Naive thymus-derived CD8-positive, alpha-beta T cell (primary cell): ENCODE measurements around the gene DDX5. TPM values are rescaled to one million over a fixed set of nuclear protein-coding genes. Genes with fewer than 3 reads are reported as not detected.
A peak's percentile ranks its signal among the peaks of the same experiment; 100 is the strongest.

Experiments
- ATAC-seq, 2 donors: fragments of 150-1000 bp; cut with Tn5 transposase in 1 of 2; sonication (Bioruptor Pico), chemical (Tn5 transposase) in 1 of 2; 1 replicate in 1 of 2; 2 replicates in 1 of 2; pipeline ENCODE4 v1.10.0; 2021; ENCODE audit warnings: mild to moderate bottlenecking in 2 of 2, moderate library complexity in 2 of 2
- POLR2A ChIA-PET: fragments of 350-600 bp; sonication (Branson Sonifier 250); formaldehyde crosslinking; loops from one replicate; lab custom pipeline; 2021; ENCODE audit warnings: antibody characterized with exemption; lab: Charles Lee
- DNase-seq, 10 donors: peaks; one replicate each; pipeline versions ENCODE4 v3.0.0 to v3.0.0-alpha.2; 2020 to 2022
- H3K27ac Mint-ChIP-seq, 10 donors: one replicate each; pipeline ENCODE4 v1.8.0; 2020 to 2022; ENCODE audit warnings: mild to moderate bottlenecking in 10 of 10, mixed read lengths in 10 of 10, moderate library complexity in 4 of 10, inconsistent platforms in 1 of 10
- H3K27me3 Mint-ChIP-seq, 5 donors: one replicate each; pipeline ENCODE4 v1.8.0; 2021 to 2022; ENCODE audit warnings: mixed read lengths in 5 of 5
- H3K36me3 Mint-ChIP-seq, 3 donors: one replicate each; pipeline ENCODE4 v1.8.0; 2020 to 2022; ENCODE audit warnings: mixed read lengths in 3 of 3, mild to moderate bottlenecking in 2 of 3, inconsistent platforms in 1 of 3
- H3K4me1 Mint-ChIP-seq, 4 donors: one replicate each; pipeline ENCODE4 v1.8.0; 2021 to 2022; ENCODE audit warnings: mixed read lengths in 4 of 4
- H3K4me3 Mint-ChIP-seq, 10 donors: one replicate each; pipeline ENCODE4 v1.8.0; 2020 to 2022; ENCODE audit warnings: mild to moderate bottlenecking in 10 of 10, mixed read lengths in 10 of 10, moderate library complexity in 6 of 10, inconsistent platforms in 1 of 10
- H3K9me3 Mint-ChIP-seq, 9 donors: one replicate each; pipeline ENCODE4 v1.8.0; 2020 to 2022; ENCODE audit warnings: mixed read lengths in 9 of 9, mild to moderate bottlenecking in 3 of 9, inconsistent platforms in 1 of 9, moderate library complexity in 1 of 9
- polyA plus RNA-seq, 3 donors: library from polyadenylated mRNA; unstranded; fragments of 300-500 nt; fragmentation: Illumina TruSeq; gene quantifications; one replicate each; pipeline ENCODE4 v1.2.3, GENCODE V29; 2021
- total RNA-seq, 8 experiments: library from RNA in 2 of 8; stranded (reverse) in 2 of 8; gene quantifications; one replicate each; pipeline ENCODE4 v1.2.3 and lab custom pipeline; 2021 to 2026

DDX5 gene
- total and polyA plus RNA-seq, 5 experiments from 2014 or later = 1,055 to 2,312 (median 1,400) TPM

GRCh38 chr17:64507413-64507782 lies 1.3 kb upstream of the DDX5 start:
- peak overlapping the region; percentile 98 to 100 (median 100) for H3K4me3 Mint-ChIP-seq
- ATAC-seq (peak; percentile 40 to 45), DNase-seq (peak in 9 of 10 donors; percentile 17 to 78 (median 51))
- H3K27ac Mint-ChIP-seq = peak overlapping the region; percentile 99 to 100 (median 100)
- H3K36me3 Mint-ChIP-seq = peaks cover 23 to 77% (median 35%) of the 10 kb centered on the region in 3 donors
- POLR2A ChIA-PET = interaction anchor here (0.6 to 4.9 kb wide), 40 partner anchors 8 to 885 kb away, joined by 3 to 233 read pairs (median 5); partner anchors contain the start of genes ICAM2, LIMD2, LRRC37A3 and MAP3K3
- peaks cover 28 to 78% (median 54%) of the 10 kb centered on the region in 4 donors for H3K4me1 Mint-ChIP-seq
- H3K27me3 Mint-ChIP-seq = peaks cover 0 to 6% (median 0%) of the 10 kb centered on the region in 5 donors
- H3K9me3 Mint-ChIP-seq = peaks cover 0 to 6% (median 0%) of the 10 kb centered on the region in 9 donors

GRCh38 chr17:64506576-64507412 lies 705 bp upstream of the DDX5 start, which contains the start of gene CEP95:
Gene CEP95, plus strand, starts transcription at chr17:64506977. Its CDS starts 121 bp downstream, at chr17:64507098.
- Mint-ChIP-seq H3K4me1 (peaks cover 30 to 81% (median 57%) of the 10 kb centered on the region in 4 donors), H3K9me3 (peaks cover 0 to 6% (median 0%) of the 10 kb centered on the region in 9 donors), H3K27me3 (peaks cover 0 to 6% (median 0%) of the 10 kb centered on the region in 5 donors), H3K27ac (peak within 1 kb of the TSS; percentile 99 to 100 (median 100)), H3K4me3 (peak within 1 kb of the TSS; percentile 98 to 100 (median 100)), H3K36me3 (peaks cover 23 to 79% (median 42%) of the 10 kb centered on the region in 3 donors)
- POLR2A ChIA-PET = interaction anchor here (0.6 to 4.9 kb wide), 53 partner anchors 9 to 976 kb away, joined by 3 to 233 read pairs (median 5); partner anchors contain the start of genes CCDC47, DDX42, ERN1 and ICAM2
- DNase-seq (peak; percentile 88 to 99 (median 96)), ATAC-seq (peak; percentile 60 to 70)

GRCh38 chr17:64505340-64506200 lies 519 bp downstream of the DDX5 start:
- Mint-ChIP-seq H3K27ac (peak overlapping the region; percentile 99 to 100 (median 100)), H3K36me3 (peaks cover 23 to 79% (median 50%) of the 10 kb centered on the region in 3 donors), H3K27me3 (peaks cover 0 to 6% (median 0%) of the 10 kb centered on the region in 5 donors), H3K4me3 (peak overlapping the region; percentile 98 to 100 (median 100)), H3K4me1 (peaks cover 33 to 83% (median 64%) of the 10 kb centered on the region in 4 donors), H3K9me3 (peaks cover 0 to 6% (median 0%) of the 10 kb centered on the region in 9 donors)
- POLR2A ChIA-PET = interaction anchor here (0.5 to 4.9 kb wide), 49 partner anchors 8 to 974 kb away, joined by 3 to 233 read pairs (median 4); partner anchors contain the start of genes CCDC47, DDX42, ERN1 and ICAM2
- ATAC-seq (peak; percentile 42 to 45), DNase-seq (peak; percentile 75 to 95 (median 90))

GRCh38 chr17:64504769-64505339 lies 1.2 kb downstream of the DDX5 start:
- peak overlapping the region; percentile 99 to 100 (median 100) for H3K27ac Mint-ChIP-seq
- no peak for DNase-seq

GRCh38 chr17:64503821-64504768 lies 2.0 kb downstream of the DDX5 start:
- Mint-ChIP-seq H3K27ac (peak overlapping the region; percentile 99 to 100 (median 100)), H3K36me3 (peaks cover 23 to 82% (median 54%) of the 10 kb centered on the region in 3 donors), H3K4me1 (peaks cover 37 to 85% (median 70%) of the 10 kb centered on the region in 4 donors), H3K27me3 (peaks cover 0 to 6% (median 0%) of the 10 kb centered on the region in 5 donors), H3K4me3 (peak overlapping the region; percentile 98 to 100 (median 100)), H3K9me3 (peaks cover 0 to 6% (median 0%) of the 10 kb centered on the region in 9 donors)
- ATAC-seq (no peak), DNase-seq (peak in 1 of 10 donors; percentile 3)
- POLR2A ChIA-PET = interaction anchor here (1.2 to 4.9 kb wide), 7 partner anchors 7 to 483 kb away, joined by 5 to 233 read pairs (median 21); partner anchors contain the start of genes ICAM2, PECAM1, POLG2 and SMURF2

More at GRCh38 chr17:64504769-64505339, 1.2 kb downstream of the DDX5 start:
- Mint-ChIP-seq H3K4me1 (peaks cover 36 to 83% (median 69%) of the 10 kb centered on the region in 4 donors), H3K36me3 (peaks cover 23 to 79% (median 54%) of the 10 kb centered on the region in 3 donors), H3K27me3 (peaks cover 0 to 6% (median 0%) of the 10 kb centered on the region in 5 donors), H3K4me3 (peak overlapping the region; percentile 98 to 100 (median 100)), H3K9me3 (peaks cover 0 to 6% (median 0%) of the 10 kb centered on the region in 9 donors)
- POLR2A ChIA-PET = interaction anchor here (0.5 to 4.9 kb wide), 33 partner anchors 8 to 807 kb away, joined by 3 to 233 read pairs (median 5); partner anchors contain the start of genes CCDC47, DDX42, ICAM2 and LIMD2
- no peak for ATAC-seq

GRCh38 chr17:64503341-64503740 lies 2.7 kb downstream of the DDX5 start:
- POLR2A ChIA-PET = interaction anchor here (1.3 to 4.9 kb wide), 2 partner anchors 84 to 111 kb away, joined by 6 to 115 read pairs; partner anchors contain the start of gene PECAM1
- DNase-seq (peak in 2 of 10 donors; percentile 11 to 12), ATAC-seq (no peak)
- peaks cover 0 to 6% (median 0%) of the 10 kb centered on the region in 9 donors for H3K9me3 Mint-ChIP-seq
- H3K27me3 Mint-ChIP-seq = peaks cover 0 to 6% (median 0%) of the 10 kb centered on the region in 5 donors
- H3K4me1 Mint-ChIP-seq = peaks cover 38 to 85% (median 70%) of the 10 kb centered on the region in 4 donors
- H3K27ac Mint-ChIP-seq = peak overlapping the region in 9 of 10 donors; percentile 64 to 100 (median 89)
- peaks cover 23 to 85% (median 54%) of the 10 kb centered on the region in 3 donors for H3K36me3 Mint-ChIP-seq
- H3K4me3 Mint-ChIP-seq = peak overlapping the region; percentile 37 to 100 (median 60)

- peaks cover 0 to 6% (median 0%) of the 10 kb centered on the region in 9 donors for H3K9me3 Mint-ChIP-seq
- POLR2A ChIA-PET = interaction anchor here (1.3 kb wide), 1 partner anchor 83 kb away, joined by 6 read pairs; no protein-coding TSS in a partner anchor
- no peak for ATAC-seq
- DNase-seq = peak in 1 of 10 donors; percentile 2
- peak overlapping the region in 8 of 10 donors; percentile 37 to 100 (median 74) for H3K27ac Mint-ChIP-seq
- peak overlapping the region in 9 of 10 donors; percentile 43 to 100 (median 57) for H3K4me3 Mint-ChIP-seq
- H3K4me1 Mint-ChIP-seq = peaks cover 39 to 88% (median 69%) of the 10 kb centered on the region in 4 donors
- H3K36me3 Mint-ChIP-seq = peaks cover 23 to 88% (median 54%) of the 10 kb centered on the region in 3 donors
- peaks cover 0 to 6% (median 0%) of the 10 kb centered on the region in 5 donors for H3K27me3 Mint-ChIP-seq
These were observed 3.3 kb downstream of the DDX5 start for GRCh38 chr17:64502809-64503208.

- ATAC-seq (no peak), DNase-seq (peak in 3 of 10 donors; percentile 6 to 21 (median 20))
- Mint-ChIP-seq H3K4me3 (peak overlapping the region in 6 of 10 donors; percentile 3 to 100 (median 9)), H3K36me3 (peaks cover 23 to 92% (median 54%) of the 10 kb centered on the region in 3 donors), H3K4me1 (peaks cover 38 to 89% (median 73%) of the 10 kb centered on the region in 4 donors), H3K27me3 (peaks cover 0 to 6% (median 0%) of the 10 kb centered on the region in 5 donors), H3K27ac (peak overlapping the region in 9 of 10 donors; percentile 57 to 100 (median 80)), H3K9me3 (peaks cover 0 to 6% (median 0%) of the 10 kb centered on the region in 9 donors)
- POLR2A ChIA-PET = no interaction called here
These were observed 4.1 kb downstream of the DDX5 start for GRCh38 chr17:64502021-64502420.

- DNase-seq (peak in 3 of 10 donors; percentile 19 to 37 (median 24)), ATAC-seq (no peak)
- Mint-ChIP-seq H3K4me3 (peak overlapping the region in 6 of 10 donors; percentile 2 to 100 (median 6)), H3K27ac (peak overlapping the region; percentile 51 to 100 (median 79)), H3K27me3 (peaks cover 0 to 2% (median 0%) of the 10 kb centered on the region in 5 donors), H3K9me3 (peaks cover 0 to 5% (median 0%) of the 10 kb centered on the region in 9 donors), H3K4me1 (peaks cover 46 to 98% (median 80%) of the 10 kb centered on the region in 4 donors), H3K36me3 (peaks cover 23 to 92% (median 54%) of the 10 kb centered on the region in 3 donors)
- POLR2A ChIA-PET = interaction anchor here (0.5 to 1.3 kb wide), 2 partner anchors 8 to 104 kb away, joined by 3 to 4 read pairs; no protein-coding TSS in a partner anchor
These were observed 5.0 kb downstream of the DDX5 start for GRCh38 chr17:64500862-64501765.
